Karpas-422 (cell line): ENCODE results near the gene PLCE1. TPM values are rescaled to one million over a fixed set of nuclear protein-coding genes. Genes with fewer than 3 reads are reported as not detected.
"Not testable (repeated sequence)": the region's sequence is repeated elsewhere in the genome, so short reads cannot be mapped to it uniquely, and the experiment has no call there.

Source experiments
- DNase-seq: peaks from one replicate; pipeline ENCODE4 v3.0.0-alpha.2; 2015
- H2AFZ ChIP-seq: fragments of 200-600 bp; sonication (generic); 2 replicates; pipeline ENCODE4 v1.6.1; 2014; ENCODE audit warnings: antibody characterized with exemption, low read length, mixed read lengths
- H3K27ac ChIP-seq: fragments of 200-600 bp; sonication (generic); 2 replicates; pipeline ENCODE4 v1.5.1; 2014; ENCODE audit warnings: mild to moderate bottlenecking, low read length, moderate library complexity
- H3K27me3 ChIP-seq: fragments of 200-600 bp; sonication (generic); 2 replicates; pipeline ENCODE4 v1.6.1; 2014; ENCODE audit warnings: low read length, mixed read lengths
- H3K36me3 ChIP-seq: fragments of 200-600 bp; sonication (generic); 2 replicates; pipeline ENCODE4 v1.6.1; 2014; ENCODE audit warnings: low read length, mixed read lengths; ENCODE audit not compliant: insufficient read depth
- H3K4me1 ChIP-seq: fragments of 200-600 bp; sonication (generic); 2 replicates; pipeline ENCODE4 v1.6.1; 2014; ENCODE audit warnings: mild to moderate bottlenecking, low read length, mixed read lengths
- H3K4me2 ChIP-seq: fragments of 200-600 bp; sonication (generic); 2 replicates; pipeline ENCODE4 v1.6.1; 2014; ENCODE audit warnings: low read length, low read depth, mild to moderate bottlenecking; ENCODE audit not compliant: poor library complexity, severe bottlenecking
- H3K4me3 ChIP-seq: fragments of 200-600 bp; sonication (generic); 2 replicates; pipeline ENCODE4 v1.5.1; 2014; ENCODE audit warnings: mild to moderate bottlenecking, antibody characterized with exemption, low read length, mixed read lengths
- H3K79me2 ChIP-seq: fragments of 200-600 bp; sonication (generic); 2 replicates; pipeline ENCODE4 v1.6.1; 2014; ENCODE audit warnings: mild to moderate bottlenecking, low read length, mixed read lengths
- H3K9ac ChIP-seq: fragments of 200-600 bp; sonication (generic); 2 replicates; pipeline ENCODE4 v1.6.0; 2014; ENCODE audit warnings: low read length
- H3K9me2 ChIP-seq: fragments of 200-600 bp; sonication (generic), shearing (Covaris generic); replicated peaks from 2 replicates; pipeline ENCODE4 v1.6.0; 2014; ENCODE audit warnings: mild to moderate bottlenecking, low read length, moderate library complexity; ENCODE audit not compliant: insufficient read depth
- H3K9me3 ChIP-seq: fragments of 300-700, 200-600 bp; sonication (generic); 2 replicates; pipeline ENCODE4 v1.6.1; 2014; ENCODE audit warnings: low read length, mixed read lengths
- H4K20me1 ChIP-seq: fragments of 200-600 bp; sonication (generic); 2 replicates; pipeline ENCODE4 v1.6.1; 2014; ENCODE audit warnings: mild to moderate bottlenecking, antibody characterized with exemption, low read length, low read depth; ENCODE audit not compliant: insufficient read depth
- total RNA-seq: library from RNA; depleted of rRNA; stranded (reverse); fragments of >200 nt; shearing (Covaris generic); gene quantifications from 2 replicates; pipeline ENCODE4 v1.2.3, GENCODE V29; 2014; ENCODE audit warnings: low replicate concordance

PLCE1 gene
- total RNA-seq, 1 experiment from 2014 or later: not detected

DNA sequence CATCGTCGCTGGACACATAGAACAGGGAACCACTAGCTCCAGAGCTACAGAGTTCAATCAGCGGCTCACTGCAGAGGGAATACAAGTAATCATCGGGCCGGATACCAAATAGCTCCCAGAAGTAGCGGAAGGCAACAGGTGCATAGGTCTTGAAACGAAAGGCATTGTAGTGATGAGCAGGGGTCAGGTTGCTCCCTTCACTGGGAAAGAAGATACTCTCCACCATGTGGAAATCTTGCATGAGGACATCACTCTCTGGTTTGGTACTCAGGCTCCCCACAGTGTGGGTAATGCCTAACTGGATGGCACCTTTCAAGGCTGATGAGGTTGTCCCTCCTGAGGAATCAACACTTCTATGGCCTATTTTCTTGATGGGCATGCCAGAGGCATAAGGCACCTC lies 32.7 kb upstream of the PLCE1 start:
- H3K79me2 ChIP-seq, H3K27ac ChIP-seq, H3K9me2 ChIP-seq, H3K4me3 ChIP-seq, H3K9me3 ChIP-seq, H3K36me3 ChIP-seq, H3K4me1 ChIP-seq, H3K4me2 ChIP-seq, H3K9ac ChIP-seq, H4K20me1 ChIP-seq, DNase-seq, H2AFZ ChIP-seq, H3K27me3 ChIP-seq: not testable (repeated sequence)

DNA sequence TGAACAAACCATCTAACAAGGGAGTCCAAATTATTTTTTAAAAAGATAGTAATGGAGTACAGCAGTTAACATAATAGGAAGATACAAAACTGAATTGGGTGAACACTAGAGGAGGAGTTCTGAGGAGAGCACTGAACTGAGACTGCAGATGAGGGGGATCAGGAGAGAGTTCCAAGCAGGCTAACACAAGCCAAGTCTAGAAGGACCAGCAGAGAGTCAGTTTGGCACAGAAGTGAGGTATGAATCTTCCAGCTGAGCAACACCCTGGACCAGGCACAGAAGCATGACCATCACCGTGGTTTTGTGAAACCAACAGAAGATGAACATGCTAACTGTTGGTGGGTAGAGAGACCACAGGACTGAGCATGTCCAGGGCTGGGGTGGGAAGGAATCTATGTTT lies 30.8 kb upstream of the PLCE1 start:
- no peak for DNase-seq
- no peaks in the 10 kb centered on the region for H4K20me1 ChIP-seq
- no peak overlapping the region for H3K9ac ChIP-seq
- H3K9me3 ChIP-seq: no peaks in the 10 kb centered on the region
- no peak overlapping the region for H3K4me2 ChIP-seq
- no peak overlapping the region for H3K4me3 ChIP-seq
- H3K27ac ChIP-seq: no peak overlapping the region
- H2AFZ ChIP-seq: no peak overlapping the region
- no peaks in the 10 kb centered on the region for H3K27me3 ChIP-seq
- no peaks in the 10 kb centered on the region for H3K79me2 ChIP-seq
- no peaks in the 10 kb centered on the region for H3K9me2 ChIP-seq
- no peaks in the 10 kb centered on the region for H3K4me1 ChIP-seq
- H3K36me3 ChIP-seq: no peaks in the 10 kb centered on the region

DNA sequence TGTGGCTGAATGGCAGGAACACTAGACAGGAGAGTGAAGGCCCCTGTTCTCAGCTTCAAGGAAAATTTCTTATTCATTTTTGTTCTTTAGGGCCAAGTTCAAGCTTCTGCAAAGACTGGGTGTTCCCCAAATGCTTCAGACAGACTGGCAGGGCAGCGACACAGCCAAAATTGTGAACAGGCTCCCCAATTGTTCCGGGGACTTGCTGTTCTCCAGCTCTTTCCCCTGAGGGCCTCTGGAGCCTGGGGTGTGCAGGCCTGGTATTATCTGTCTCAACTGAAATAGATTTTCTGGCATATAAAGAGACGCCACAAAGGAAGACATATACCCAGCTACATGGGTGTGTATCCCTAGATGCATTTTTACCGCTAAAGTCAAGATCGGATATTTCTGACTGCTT lies 30.3 kb upstream of the PLCE1 start:
- DNase-seq: no peak
- Histone ChIP-seq H3K9me3 (no peaks in the 10 kb centered on the region), H3K9ac (no peak overlapping the region)

DNA sequence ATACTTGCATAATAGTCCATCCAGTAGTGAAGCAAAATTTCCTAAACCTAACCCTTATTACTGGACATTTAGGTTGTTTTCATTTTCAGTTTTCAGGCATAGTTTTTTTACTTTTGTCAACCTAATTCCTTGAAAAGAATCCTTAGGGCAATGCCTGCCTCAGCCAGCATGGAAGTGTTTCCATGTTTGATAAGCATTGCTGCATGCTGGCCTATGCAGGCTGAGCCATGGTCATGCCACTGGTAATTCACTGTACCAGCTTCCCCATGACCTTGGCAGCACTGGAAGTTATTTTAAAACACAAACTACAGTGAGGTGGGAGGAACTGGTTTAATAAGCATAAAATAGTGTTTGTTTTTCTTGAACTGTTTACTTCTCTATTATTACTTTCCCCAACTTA lies 27.8 kb upstream of the PLCE1 start:
- no peak for DNase-seq
- Histone ChIP-seq H3K36me3 (no peaks in the 10 kb centered on the region), H3K9ac (no peak overlapping the region), H3K9me3 (no peaks in the 10 kb centered on the region), H3K4me3 (no peak overlapping the region), H3K27ac (no peak overlapping the region), H3K79me2 (no peaks in the 10 kb centered on the region), H3K27me3 (no peaks in the 10 kb centered on the region), H4K20me1 (no peaks in the 10 kb centered on the region), H3K9me2 (no peaks in the 10 kb centered on the region), H3K4me2 (no peak overlapping the region), H3K4me1 (no peaks in the 10 kb centered on the region), H2AFZ (no peak overlapping the region)

More for the DNA sequence above, 30.3 kb upstream of the PLCE1 start:
- no peak overlapping the region for H3K27ac ChIP-seq
- no peaks in the 10 kb centered on the region for H3K4me1 ChIP-seq
- no peak overlapping the region for H3K4me3 ChIP-seq
- H3K36me3 ChIP-seq: no peaks in the 10 kb centered on the region
- H4K20me1 ChIP-seq: no peaks in the 10 kb centered on the region
- no peaks in the 10 kb centered on the region for H3K79me2 ChIP-seq
- no peaks in the 10 kb centered on the region for H3K9me2 ChIP-seq
- H2AFZ ChIP-seq: no peak overlapping the region
- no peak overlapping the region for H3K4me2 ChIP-seq
- H3K27me3 ChIP-seq: no peaks in the 10 kb centered on the region

DNA sequence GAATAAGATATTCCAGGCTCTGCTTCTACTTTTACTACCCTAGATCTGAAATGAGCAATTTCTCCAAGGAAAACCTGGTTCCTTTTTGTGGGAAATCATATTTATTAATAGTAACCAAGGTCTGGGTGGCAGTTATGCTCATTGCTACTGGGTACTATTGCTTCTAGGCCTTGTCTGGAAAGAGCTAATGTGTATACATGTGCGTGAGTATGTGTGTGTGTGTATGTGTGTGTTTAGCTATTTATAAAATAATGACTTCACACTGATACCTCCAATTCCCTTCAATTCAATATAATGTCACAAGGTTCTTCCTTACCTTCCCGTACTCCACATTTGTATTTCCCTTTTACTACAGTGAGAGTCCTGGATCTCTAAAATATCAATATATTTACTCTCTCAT lies 26.0 kb upstream of the PLCE1 start:
- Histone ChIP-seq H3K4me1 (no peaks in the 10 kb centered on the region), H4K20me1 (no peaks in the 10 kb centered on the region), H3K4me3 (no peak overlapping the region), H3K9me2 (no peaks in the 10 kb centered on the region), H3K9ac (no peak overlapping the region), H3K27ac (no peak overlapping the region), H3K36me3 (no peaks in the 10 kb centered on the region), H3K27me3 (no peaks in the 10 kb centered on the region), H3K4me2 (no peak overlapping the region), H3K9me3 (no peaks in the 10 kb centered on the region), H3K79me2 (no peaks in the 10 kb centered on the region), H2AFZ (no peak overlapping the region)
- DNase-seq: no peak

DNA sequence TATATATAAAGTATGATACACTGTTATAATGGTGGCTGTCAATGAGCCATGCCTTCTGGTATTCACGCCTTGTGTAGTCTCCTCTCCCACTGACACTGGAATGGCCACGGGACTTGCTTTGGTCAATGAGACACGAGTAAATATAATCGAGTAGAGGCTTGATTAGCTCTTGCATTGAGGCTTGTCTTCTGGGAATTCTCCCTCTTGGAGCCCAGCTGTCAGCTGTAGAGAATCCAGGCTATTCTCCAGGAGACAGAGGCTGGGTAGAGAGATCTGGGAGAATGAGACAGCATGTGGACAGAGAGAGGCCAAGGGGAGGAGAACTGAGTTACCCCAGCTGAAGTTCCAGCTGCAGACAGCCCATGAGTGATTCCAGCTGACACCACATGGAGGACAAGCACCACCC lies 25.2 kb upstream of the PLCE1 start:
- H2AFZ ChIP-seq: no peak overlapping the region
- H3K9ac ChIP-seq: no peak overlapping the region
- H3K27ac ChIP-seq: no peak overlapping the region
- H3K4me1 ChIP-seq: no peaks in the 10 kb centered on the region
- no peak for DNase-seq
- no peaks in the 10 kb centered on the region for H3K9me2 ChIP-seq
- H3K9me3 ChIP-seq: no peaks in the 10 kb centered on the region
- no peak overlapping the region for H3K4me3 ChIP-seq
- no peaks in the 10 kb centered on the region for H3K79me2 ChIP-seq
- H3K36me3 ChIP-seq: no peaks in the 10 kb centered on the region
- no peak overlapping the region for H3K4me2 ChIP-seq
- H4K20me1 ChIP-seq: no peaks in the 10 kb centered on the region
- H3K27me3 ChIP-seq: no peaks in the 10 kb centered on the region

DNA sequence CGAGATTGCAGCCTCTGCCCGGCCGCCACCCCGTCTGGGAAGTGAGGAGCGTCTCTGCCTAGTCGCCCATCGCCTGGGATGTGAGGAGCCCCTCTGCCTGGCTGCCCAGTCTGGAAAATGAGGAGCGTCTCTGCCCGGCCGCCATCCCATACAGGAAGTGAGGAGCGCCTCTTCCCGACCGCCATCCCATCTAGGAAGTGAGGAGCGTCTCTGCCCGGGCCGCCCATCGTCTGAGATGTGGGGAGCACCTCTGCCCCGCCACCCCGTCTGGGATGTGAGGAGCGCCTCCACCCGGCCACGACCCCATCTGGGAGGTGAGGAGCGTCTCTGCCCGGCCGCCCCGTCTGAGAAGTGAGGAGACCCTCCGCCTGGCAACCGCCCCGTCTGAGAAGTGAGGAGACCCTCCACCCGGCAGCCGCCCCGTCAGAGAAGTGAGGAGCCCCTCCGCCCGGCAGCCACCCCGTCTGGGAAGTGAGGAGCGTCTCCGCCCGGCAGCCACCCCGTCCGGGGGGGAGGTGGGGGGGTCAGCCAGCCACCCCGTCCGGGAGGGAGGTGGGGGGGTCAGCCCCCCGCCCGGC lies 23.2 kb upstream of the PLCE1 start:
- not testable (repeated sequence) for H3K27ac ChIP-seq, H3K36me3 ChIP-seq, H3K4me3 ChIP-seq, H3K4me2 ChIP-seq, H4K20me1 ChIP-seq, H2AFZ ChIP-seq, DNase-seq, H3K27me3 ChIP-seq, H3K79me2 ChIP-seq, H3K4me1 ChIP-seq, H3K9ac ChIP-seq, H3K9me3 ChIP-seq, H3K9me2 ChIP-seq

DNA sequence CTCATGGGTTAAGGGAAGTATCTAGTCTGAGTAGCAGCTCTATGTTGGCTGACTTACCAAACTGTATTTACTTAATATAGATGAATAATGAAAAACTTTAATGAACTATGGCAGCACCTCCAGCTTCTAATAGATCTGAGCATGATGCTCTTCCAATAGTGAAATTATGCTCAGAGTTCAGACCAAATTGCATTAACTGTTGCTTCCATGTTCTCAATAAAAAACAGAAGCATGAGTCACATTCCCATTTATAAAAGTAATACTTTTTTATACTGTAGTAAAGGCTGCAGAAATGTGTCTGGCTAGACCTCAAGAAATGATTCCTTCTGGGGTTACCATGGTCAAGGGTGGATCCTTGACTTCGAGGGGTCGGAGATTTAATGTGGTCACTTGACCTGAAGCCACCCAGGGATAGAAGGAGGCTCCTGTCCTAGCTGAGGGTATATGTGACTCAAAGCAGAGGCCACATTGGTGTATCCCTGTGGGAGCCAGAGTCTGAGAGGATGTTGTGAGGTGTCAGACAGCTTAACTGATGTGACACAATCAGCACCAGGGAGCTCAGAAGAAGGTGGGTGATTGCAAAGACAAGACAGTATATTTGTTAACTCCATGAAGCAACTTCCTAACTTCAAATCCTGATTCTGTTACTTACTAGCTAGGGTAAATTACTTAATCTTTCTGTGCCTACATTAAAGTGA lies 19.8 kb upstream of the PLCE1 start:
- Histone ChIP-seq H4K20me1 (no peaks in the 10 kb centered on the region), H3K79me2 (no peaks in the 10 kb centered on the region), H3K9me2 (no peaks in the 10 kb centered on the region), H3K4me1 (no peaks in the 10 kb centered on the region), H3K9ac (no peak overlapping the region), H3K27me3 (no peaks in the 10 kb centered on the region), H3K27ac (no peak overlapping the region), H3K36me3 (no peaks in the 10 kb centered on the region), H2AFZ (no peak overlapping the region), H3K4me2 (no peak overlapping the region), H3K9me3 (no peaks in the 10 kb centered on the region), H3K4me3 (no peak overlapping the region)
- no peak for DNase-seq
